ENCODE results near the gene ZSCAN1.

- TF ChIP-seq POLR2AphosphoS2 (IDR thresholded peaks at IDR 0.05; ENCODE audit: low read depth, low read length) (no peak), IRF5 (IDR thresholded peaks at IDR 0.05; ENCODE audit: borderline replicate concordance) (no peak), TAF1 (IDR thresholded peaks at IDR 0.05; ENCODE audit: borderline replicate concordance, low read depth, low read length) (no peak), ZNF274 (IDR thresholded peaks at IDR 0.05; ENCODE audit: insufficient read depth, insufficient read length) (no peak), SMARCA5 (IDR thresholded peaks at IDR 0.05) (no peak), JUND (IDR thresholded peaks at IDR 0.05; ENCODE audit: low read depth, low read length) (no peak), USF2 (IDR thresholded peaks at IDR 0.05; ENCODE audit: borderline replicate concordance, low read depth, low read length) (no peak), EZH2 (IDR thresholded peaks at IDR 0.05; ENCODE audit: borderline replicate concordance, control insufficient read depth, low read depth, low read length) (no peak), TCF3 (IDR thresholded peaks at IDR 0.05; ENCODE audit: borderline replicate concordance, insufficient read depth, low read depth, low read length) (no peak), RBBP5 (conservative IDR thresholded peaks at IDR 0.05) (no peak), CTCF (IDR thresholded peaks at IDR 0.05 in 2 of 3, conservative IDR thresholded peaks at IDR 0.05 in 1 of 3; ENCODE audit: control insufficient read depth in 2 of 3, extremely low read depth in 1 of 3, insufficient read depth in 1 of 3, low read depth in 3 of 3, low read length in 3 of 3) (no peak), IKZF1 (conservative IDR thresholded peaks at IDR 0.05) (no peak), BCL11A (IDR thresholded peaks at IDR 0.05; ENCODE audit: low read depth, low read length) (no peak), POLR2A (IDR thresholded peaks at IDR 0.05; ENCODE audit: low read depth, low read length) (no peak)
These were observed 4.3 kb downstream of the ZSCAN1 start for GRCh38 chr19:58037927-58038687.

Measured in GM12878 (cell line).